HepG2 (cell line): ENCODE results near the gene SPTBN5. TPM values are rescaled to one million over a fixed set of nuclear protein-coding genes. Genes with fewer than 3 reads are reported as not detected.

ENCODE experiments used
- ATAC-seq: fragments of 200-7000 bp; cut with Tn5 transposase; 3 replicates; pipeline ENCODE4 v1.9.1; 2020; ENCODE audit warnings: mild to moderate bottlenecking, moderate library complexity
- BruUV-seq: library from RNA; stranded (reverse); fragments of 400-500 nt; replicated peaks from 2 replicates; lab custom pipeline; 2021; lab: Mats Ljungman, UMichigan
- CTCF ChIA-PET: fragments of 300-600 bp; formaldehyde crosslinking; extraction: SDS; loops from one replicate; lab custom pipeline; 2021; ENCODE audit warnings: low total read pairs, inconsistent platforms, low intra/inter-chr PET ratio; lab: Yijun Ruan, JAX
- POLR2A ChIA-PET: fragments of 350-600 bp; sonication (Branson Sonifier 250); formaldehyde crosslinking; loops from one replicate; lab custom pipeline; 2020; ENCODE audit warnings: antibody characterized with exemption, inconsistent platforms; lab: Yijun Ruan, JAX
- DNase-seq: peaks from one replicate; pipeline ENCODE4 v3.0.0-alpha.2; 2015; ENCODE audit warnings: low spot score
- FAIRE-seq: peaks from 3 replicates; lab custom pipeline; 2011; peaks lifted over from hg19 to GRCh38; lab: Jason Lieb, UNC
- H2AFZ ChIP-seq: one replicate; pipeline ENCODE4 v1.6.1; 2011; ENCODE audit warnings: low read length, inconsistent platforms
- H3K27ac ChIP-seq: fragments of 300-600 bp; 3 replicates; pipeline ENCODE4 v1.8.0; 2011; ENCODE audit warnings: mixed run types, mild to moderate bottlenecking, mixed read lengths, low read length, inconsistent platforms; ENCODE audit not compliant: insufficient read depth; ENCODE audit errors: extremely low read length
- H3K27me3 ChIP-seq, 2 experiments: fragments of 200-600 bp in 1 of 2; 2 replicates in 1 of 2; 3 replicates in 1 of 2; pipeline versions ENCODE4 v1.6.0 to v1.8.0; 2011; ENCODE audit warnings: low read length in 2 of 2, mild to moderate bottlenecking in 2 of 2, moderate library complexity in 2 of 2, inconsistent platforms in 1 of 2; ENCODE audit not compliant: insufficient read depth in 2 of 2, control insufficient read depth in 1 of 2
- H3K36me3 ChIP-seq, 2 experiments: fragments of 200-600 bp in 1 of 2; replicated peaks in 1 of 2; 2 replicates in 1 of 2; 3 replicates in 1 of 2; pipeline versions ENCODE4 v1.5.1 to v1.8.0; 2011; ENCODE audit warnings: low read length in 2 of 2, inconsistent platforms in 1 of 2; ENCODE audit not compliant: insufficient read depth in 2 of 2, control insufficient read depth in 1 of 2
- H3K4me1 ChIP-seq: 2 replicates; pipeline ENCODE4 v1.5.1; 2012; ENCODE audit warnings: low read length, inconsistent platforms; ENCODE audit not compliant: insufficient read depth
- H3K4me2 ChIP-seq: 2 replicates; pipeline ENCODE4 v1.6.0; 2011; ENCODE audit warnings: low read depth, low read length, inconsistent platforms
- H3K4me3 ChIP-seq, 3 experiments: fragments of 200-600 bp in 1 of 3; sonication (generic), shearing (Covaris generic) in 1 of 3; replicated peaks in 1 of 3; 2 replicates each; pipeline ENCODE4 v1.5.1; 2011 to 2016; ENCODE audit warnings: low read length in 3 of 3, inconsistent platforms in 2 of 3, low read depth in 2 of 3, mild to moderate bottlenecking in 2 of 3, control low read depth in 1 of 3, mixed read lengths in 1 of 3; ENCODE audit not compliant: insufficient read depth in 1 of 3
- H3K79me2 ChIP-seq: one replicate; pipeline ENCODE4 v1.6.1; 2011; ENCODE audit warnings: low read length, inconsistent platforms; ENCODE audit not compliant: insufficient read depth
- H3K9ac ChIP-seq: 2 replicates; pipeline ENCODE4 v1.6.0; 2011; ENCODE audit warnings: mild to moderate bottlenecking, low read depth, low read length, inconsistent platforms; ENCODE audit not compliant: insufficient read depth
- H3K9me3 ChIP-seq: 2 replicates; pipeline ENCODE4 v1.5.1; 2012; ENCODE audit warnings: mild to moderate bottlenecking, low read length
- H4K20me1 ChIP-seq: 2 replicates; pipeline ENCODE4 v1.6.0; 2011; ENCODE audit warnings: inconsistent platforms, mild to moderate bottlenecking, low read length, moderate library complexity; ENCODE audit not compliant: insufficient read depth
- BCL6 ChIP-seq: IDR thresholded peaks from 2 replicates; pipeline ENCODE4 v1.6.1; 2016; ENCODE audit warnings: missing genetic modification reagents, missing compliant biosample characterization
- ELK4 ChIP-seq: sonication (generic); formaldehyde crosslinking; IDR thresholded peaks from 2 replicates; pipeline ENCODE4 v1.9.0; 2021; ENCODE audit warnings: missing genetic modification reagents, borderline replicate concordance
- FOXO1 ChIP-seq: sonication (generic); formaldehyde crosslinking; IDR thresholded peaks from 2 replicates; pipeline ENCODE4 v1.4.0; 2020; ENCODE audit warnings: missing genetic modification reagents
- GPBP1L1 ChIP-seq: sonication (generic); formaldehyde crosslinking; IDR thresholded peaks from 2 replicates; pipeline ENCODE4 v1.5.0; 2020; ENCODE audit warnings: mild to moderate bottlenecking, missing genetic modification reagents
- HDAC6 ChIP-seq: fragments of 200-600 bp; sonication (generic); IDR thresholded peaks from 2 replicates; pipeline ENCODE4 v1.7.0; 2017; ENCODE audit warnings: mild to moderate bottlenecking, antibody characterized with exemption, low read length, low read depth
- IKZF1 ChIP-seq: fragments of 450-650 bp; IDR thresholded peaks from 2 replicates; pipeline ENCODE4 v1.7.1; 2016
- LCORL ChIP-seq, 2 experiments: fragments of 450-650 bp in 1 of 2; sonication (generic) in 1 of 2; formaldehyde crosslinking in 1 of 2; IDR thresholded peaks; 2 replicates each; pipeline versions ENCODE4 v1.5.0 to v1.6.1; 2017 to 2020; ENCODE audit warnings: antibody characterized with exemption in 1 of 2, missing genetic modification reagents in 1 of 2
- MLLT10 ChIP-seq: sonication (generic); formaldehyde crosslinking; IDR thresholded peaks from 2 replicates; pipeline ENCODE4 v1.4.0; 2020; ENCODE audit warnings: missing genetic modification reagents
- MTA1 ChIP-seq: sonication (generic); formaldehyde crosslinking; IDR thresholded peaks from 2 replicates; pipeline ENCODE4 v1.4.0; 2020; ENCODE audit warnings: missing genetic modification reagents, mild to moderate bottlenecking, borderline replicate concordance
- POGK ChIP-seq: sonication (generic); formaldehyde crosslinking; conservative IDR thresholded peaks from 2 replicates; pipeline ENCODE4 v1.8.0; 2022; ENCODE audit warnings: mild to moderate bottlenecking, moderate library complexity, missing genetic modification reagents
- SSRP1 ChIP-seq: IDR thresholded peaks from 2 replicates; pipeline ENCODE4 v1.6.1; 2016; ENCODE audit warnings: control low read depth
- TEAD2 ChIP-seq: sonication (generic); formaldehyde crosslinking; IDR thresholded peaks from 2 replicates; pipeline ENCODE4 v1.9.0; 2021; ENCODE audit warnings: missing genetic modification reagents
- ZBTB7A ChIP-seq: sonication (generic); formaldehyde crosslinking; IDR thresholded peaks from 2 replicates; pipeline ENCODE4 v1.8.0; 2022; ENCODE audit warnings: mild to moderate bottlenecking, missing genetic modification reagents
- ZNF143 ChIP-seq: sonication (generic); formaldehyde crosslinking; IDR thresholded peaks from 2 replicates; pipeline ENCODE4 v1.4.0; 2020; ENCODE audit warnings: missing genetic modification reagents
- ZNF224 ChIP-seq: sonication (generic); formaldehyde crosslinking; IDR thresholded peaks from 2 replicates; pipeline ENCODE4 v1.5.0; 2020; ENCODE audit warnings: mild to moderate bottlenecking, missing genetic modification reagents
- ZNF562 ChIP-seq: sonication (generic); formaldehyde crosslinking; IDR thresholded peaks from 2 replicates; pipeline ENCODE4 v1.8.0; 2022; ENCODE audit warnings: missing genetic modification reagents, borderline replicate concordance
- ZNF740 ChIP-seq: sonication (generic); formaldehyde crosslinking; IDR thresholded peaks from 2 replicates; pipeline ENCODE4 v1.4.0; 2020; ENCODE audit warnings: missing genetic modification reagents
- WGBS: methylation state at CpG from one replicate; pipeline ENCODE4 v1.1.6; 2017; ENCODE audit warnings: low lambda C conversion rate; 5-methylcytosine and 5-hydroxymethylcytosine counted together
- in situ Hi-C: cut with HindIII; loops from 2 replicates; pipeline ENCODE4 v1.10.0; 2017; ENCODE audit warnings: low pct_unique_long_range_greater_than_20kb; ENCODE audit not compliant: extremely low pct_ligation_motif_present
- intact Hi-C: fragments of 100-400 bp; cut with micrococcal nuclease; formaldehyde crosslinking; loops from one replicate; pipeline ENCODE4 v1.10.0; 2022; ENCODE audit not compliant: unreplicated experiment
- polyA plus RNA-seq, 8 experiments: library from polyadenylated mRNA; depleted of rRNA in 3 of 8; stranded (reverse) in 7 of 8; unstranded in 1 of 8; fragments of >200 nt; fragmentation: Illumina TruSeq in 4 of 8; extraction: Trizol in 4 of 8; gene quantifications; 2 replicates each; pipeline versions ENCODE4 v1.2.1 to v1.2.3, GENCODE V29; 2011 to 2016; ENCODE audit warnings: low read depth in 4 of 8, missing spikeins in 1 of 8, mixed read lengths in 1 of 8; ENCODE audit not compliant: insufficient read depth in 1 of 8
- total RNA-seq, 5 experiments: library from RNA; depleted of rRNA; stranded (reverse); fragments of >200 nt; fragmentation: Illumina TruSeq; extraction: Trizol; gene quantifications; 2 replicates each; pipeline ENCODE4 v1.2.3, GENCODE V29; 2016; ENCODE audit warnings: low read depth in 1 of 5
- TF ChIP-seq, protein P1 (sequence below): sonication (generic); formaldehyde crosslinking; IDR thresholded peaks from 2 replicates; pipeline ENCODE4 v1.5.1; 2020; ENCODE audit warnings: missing genetic modification reagents, mild to moderate bottlenecking, borderline replicate concordance

Gene SPTBN5
- total and polyA plus RNA-seq, 2 of the 13 experiments (the other 11 are each of a cell fraction or from before 2014, with no cell fraction given): 0.01 to 0.07 TPM

- no peak for ATAC-seq
- H3K36me3 ChIP-seq: no peaks in the 10 kb centered on the region; a peak in 1 of 5 replicates
- DNase-seq: no peak
- H2AFZ ChIP-seq: no peak overlapping the region
- TF ChIP-seq IKZF1 (no peak), ZNF562 (no peak), MTA1 (CRISPR knock-in tag) (no peak), BCL6 (no peak), ZBTB7A (CRISPR knock-in tag) (no peak), FOXO1 (CRISPR knock-in tag) (no peak), POGK (CRISPR knock-in tag) (no peak), ZNF143 (CRISPR knock-in tag) (no peak), MLLT10 (no peak), SSRP1 (no peak), ZNF224 (CRISPR knock-in tag) (no peak), GPBP1L1 (CRISPR knock-in tag) (no peak), TEAD2 (CRISPR knock-in tag) (no peak), ELK4 (CRISPR knock-in tag) (no peak), ZNF740 (no peak), LCORL (IDR thresholded peaks at IDR 0.05) (no peak), LCORL (CRISPR knock-in tag; IDR thresholded peaks at IDR 0.05) (no peak), HDAC6 (no peak)
- TF ChIP-seq, protein P1, sequence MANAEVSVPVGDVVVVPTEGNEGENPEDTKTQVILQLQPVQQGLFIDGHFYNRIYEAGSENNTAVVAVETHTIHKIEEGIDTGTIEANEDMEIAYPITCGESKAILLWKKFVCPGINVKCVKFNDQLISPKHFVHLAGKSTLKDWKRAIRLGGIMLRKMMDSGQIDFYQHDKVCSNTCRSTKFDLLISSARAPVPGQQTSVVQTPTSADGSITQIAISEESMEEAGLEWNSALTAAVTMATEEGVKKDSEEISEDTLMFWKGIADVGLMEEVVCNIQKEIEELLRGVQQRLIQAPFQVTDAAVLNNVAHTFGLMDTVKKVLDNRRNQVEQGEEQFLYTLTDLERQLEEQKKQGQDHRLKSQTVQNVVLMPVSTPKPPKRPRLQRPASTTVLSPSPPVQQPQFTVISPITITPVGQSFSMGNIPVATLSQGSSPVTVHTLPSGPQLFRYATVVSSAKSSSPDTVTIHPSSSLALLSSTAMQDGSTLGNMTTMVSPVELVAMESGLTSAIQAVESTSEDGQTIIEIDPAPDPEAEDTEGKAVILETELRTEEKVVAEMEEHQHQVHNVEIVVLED (CRISPR knock-in tag): no peak
- ChIA-PET POLR2A (no interaction called here), CTCF (no interaction called here)
- in situ Hi-C loops (no loop called here), intact Hi-C loops (no loop called here)
- no peak overlapping the region for H3K27ac ChIP-seq
- BruUV-seq: no TSS peak
- peaks cover 8% of the 10 kb centered on the region; the same call in 1 of the 2 replicates for H4K20me1 ChIP-seq
- H3K79me2 ChIP-seq: no peaks in the 10 kb centered on the region
- no peak overlapping the region for H3K4me2 ChIP-seq
- H3K9me3 ChIP-seq: no peaks in the 10 kb centered on the region
- no peak for FAIRE-seq
- H3K4me3 ChIP-seq: no peak overlapping the region
- H3K27me3 ChIP-seq: no peaks in the 10 kb centered on the region
- WGBS: 97% methylated on average over 16 of the region's 16 CpGs
- H3K4me1 ChIP-seq: peaks cover 27% of the 10 kb centered on the region
- no peak overlapping the region for H3K9ac ChIP-seq
Observed at GRCh38 chr15:41932511-41933289, 38.8 kb upstream of the SPTBN5 start.
